PC-3 (cell line): Measurements from ENCODE around the gene ACD.

ENCODE experiments used
- CTCF ChIP-seq: fragments of 300-600 bp; sonication (generic); conservative IDR thresholded peaks from 2 replicates; pipeline ENCODE4 v1.5.1; 2017; ENCODE audit warnings: antibody characterized with exemption, low read depth, mild to moderate bottlenecking, low read length
- EZH2 ChIP-seq: fragments of 300-600 bp; sonication (generic); IDR thresholded peaks from one replicate; pipeline ENCODE4 v1.6.1; 2017; ENCODE audit warnings: antibody characterized with exemption, mild to moderate bottlenecking, low read length; ENCODE audit not compliant: unreplicated experiment

- TF ChIP-seq CTCF: no peak
- no peak for TF ChIP-seq EZH2
Measured at GRCh38 chr16:67651847-67652246, 8.2 kb downstream of the ACD start.
